Jurkat, Clone E6-1 (cell line): ENCODE results near the gene CNTNAP2.

Source experiments
- DNase-seq: peaks from one replicate; pipeline ENCODE4 v3.0.0-alpha.2; 2011; ENCODE audit warnings: low read depth, low spot score
- H3K4me3 ChIP-seq: 2 replicates; pipeline ENCODE4 v1.5.1; 2011; ENCODE audit warnings: mild to moderate bottlenecking, low read length, control low read depth, moderate library complexity

CNTNAP2 gene

GRCh38 chr7:147013825-147014224 is 897.2 kb downstream of the CNTNAP2 start:
- DNase-seq = no peak
- H3K4me3 ChIP-seq = no peak overlapping the region

DNA sequence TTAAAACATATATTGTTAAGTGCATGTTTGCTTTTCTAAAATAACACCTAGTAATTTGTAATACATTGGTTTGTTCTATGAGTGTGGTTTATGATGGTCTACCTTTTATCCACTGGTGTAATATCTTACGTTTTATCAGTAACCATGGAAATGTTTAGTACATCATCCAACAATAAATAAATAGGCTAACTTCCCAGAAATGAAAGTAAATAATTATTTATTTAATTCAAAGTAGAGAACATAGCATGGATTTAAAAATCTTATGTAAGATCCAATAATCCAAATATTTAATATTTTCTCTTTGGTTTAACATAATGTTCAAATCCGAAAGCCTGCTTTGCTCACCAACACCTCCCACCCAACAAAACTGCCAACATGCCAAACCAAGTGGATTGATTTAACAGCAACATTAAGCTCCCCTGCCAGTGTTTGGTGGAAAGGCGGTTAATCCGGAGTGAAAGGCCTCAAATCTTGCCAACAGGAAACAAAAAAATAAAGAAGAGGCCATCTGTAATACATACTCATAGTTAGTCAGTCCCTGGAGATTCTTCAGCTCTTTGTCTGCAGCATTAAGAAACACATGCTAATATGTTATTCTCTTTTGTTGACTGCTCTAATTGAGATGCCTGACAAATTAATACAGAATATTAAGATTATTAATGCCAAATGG is 897.8 kb downstream of the CNTNAP2 start:
- DNase-seq = no peak

GRCh38 chr7:147015999-147016398 is 899.4 kb downstream of the CNTNAP2 start:
- no peak overlapping the region for H3K4me3 ChIP-seq
- no peak for DNase-seq

More for the DNA sequence above, 897.8 kb downstream of the CNTNAP2 start:
- no peak overlapping the region for H3K4me3 ChIP-seq

- no peak overlapping the region for H3K4me3 ChIP-seq
- DNase-seq = no peak
Measured at GRCh38 chr7:147022056-147022455, 905.5 kb downstream of the CNTNAP2 start.

- no peak for DNase-seq
- no peak overlapping the region for H3K4me3 ChIP-seq
Measured at GRCh38 chr7:147023440-147023839, 906.8 kb downstream of the CNTNAP2 start.

DNA sequence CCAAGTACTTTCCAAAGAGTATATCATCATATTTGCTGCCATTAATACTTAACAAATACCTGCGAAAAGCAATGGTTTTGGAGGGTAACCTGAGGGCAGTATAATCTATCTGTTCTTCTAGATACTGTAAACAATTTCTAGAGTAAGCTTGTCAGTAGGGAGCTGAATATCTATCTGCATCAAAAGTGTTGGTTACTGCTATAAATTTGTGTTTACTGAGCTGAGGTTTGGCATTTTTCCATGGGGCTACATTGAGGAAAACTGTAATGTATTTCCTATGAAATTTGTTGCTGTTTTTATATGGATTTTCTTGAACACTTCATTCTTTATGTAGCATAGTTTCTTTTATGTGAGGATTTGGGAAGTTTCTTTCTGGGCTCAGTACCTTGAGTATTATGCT is 913.4 kb downstream of the CNTNAP2 start:
- no peak for DNase-seq
- no peak overlapping the region for H3K4me3 ChIP-seq

- no peak overlapping the region for H3K4me3 ChIP-seq
- no peak for DNase-seq
Measured at GRCh38 chr7:147033641-147034040, 917.0 kb downstream of the CNTNAP2 start.

- H3K4me3 ChIP-seq = no peak overlapping the region
- no peak for DNase-seq
Measured at GRCh38 chr7:147041438-147041837, 924.8 kb downstream of the CNTNAP2 start.

GRCh38 chr7:147044941-147045340 is 928.3 kb downstream of the CNTNAP2 start:
- DNase-seq = no peak
- H3K4me3 ChIP-seq = no peak overlapping the region

GRCh38 chr7:147047696-147048095 is 931.1 kb downstream of the CNTNAP2 start:
- DNase-seq = no peak
- H3K4me3 ChIP-seq = no peak overlapping the region

- H3K4me3 ChIP-seq = no peak overlapping the region
- no peak for DNase-seq
Measured at GRCh38 chr7:147048864-147049263, 932.3 kb downstream of the CNTNAP2 start.

GRCh38 chr7:147052818-147053217 is 936.2 kb downstream of the CNTNAP2 start:
- DNase-seq = no peak
- H3K4me3 ChIP-seq = no peak overlapping the region

GRCh38 chr7:147053746-147054145 is 937.1 kb downstream of the CNTNAP2 start:
- H3K4me3 ChIP-seq = no peak overlapping the region
- no peak for DNase-seq

GRCh38 chr7:147060070-147060469 is 943.5 kb downstream of the CNTNAP2 start:
- no peak overlapping the region for H3K4me3 ChIP-seq
- no peak for DNase-seq

- H3K4me3 ChIP-seq = no peak overlapping the region
- DNase-seq = no peak
Measured at GRCh38 chr7:147062897-147063296, 946.3 kb downstream of the CNTNAP2 start.

- no peak overlapping the region for H3K4me3 ChIP-seq
- DNase-seq = no peak
Measured at GRCh38 chr7:147068842-147069241, 952.2 kb downstream of the CNTNAP2 start.

GRCh38 chr7:147069771-147070170 is 953.2 kb downstream of the CNTNAP2 start:
- no peak overlapping the region for H3K4me3 ChIP-seq
- DNase-seq = no peak

GRCh38 chr7:147070886-147071285 is 954.3 kb downstream of the CNTNAP2 start:
- H3K4me3 ChIP-seq = no peak overlapping the region
- no peak for DNase-seq

DNA sequence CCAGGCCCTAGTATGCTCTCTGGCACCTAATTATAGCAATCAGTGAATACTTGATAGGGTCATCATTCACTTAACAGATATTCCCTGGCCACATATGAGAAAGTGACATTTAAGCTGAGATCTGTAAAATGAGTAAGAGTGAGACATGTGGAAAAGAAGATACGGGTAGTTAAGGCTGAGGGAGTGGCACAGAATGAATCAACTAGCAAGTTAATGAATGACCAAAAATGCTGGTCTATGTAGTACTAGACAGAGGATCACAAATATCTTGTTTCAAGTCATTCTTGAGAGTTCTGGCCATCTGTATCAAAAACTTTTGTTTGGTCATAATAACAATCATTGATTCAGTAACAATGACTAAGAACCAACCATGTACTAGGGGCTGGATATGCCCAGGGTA is 954.9 kb downstream of the CNTNAP2 start:
- DNase-seq = no peak

GRCh38 chr7:147078312-147078711 is 961.7 kb downstream of the CNTNAP2 start:
- no peak for DNase-seq
- H3K4me3 ChIP-seq = no peak overlapping the region

More for the DNA sequence above, 954.9 kb downstream of the CNTNAP2 start:
- H3K4me3 ChIP-seq = no peak overlapping the region

DNA sequence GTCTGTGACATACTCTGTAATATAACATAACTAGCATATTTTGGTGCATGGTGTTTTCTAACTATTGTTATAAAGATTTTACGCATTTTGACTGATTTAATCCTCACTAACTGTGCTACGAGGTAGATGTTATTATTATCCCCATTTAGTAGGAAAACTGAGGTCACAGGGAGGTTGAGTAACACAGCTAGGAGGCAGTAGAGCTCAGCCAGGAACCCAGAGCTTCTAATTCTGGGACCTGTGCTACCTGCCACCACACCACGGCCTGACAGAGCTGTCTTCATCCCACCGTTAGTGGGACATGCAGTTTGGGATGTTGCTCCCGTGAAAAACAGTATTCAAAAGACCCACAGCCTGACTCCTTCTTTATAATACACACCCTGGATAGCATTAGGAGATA is 962.5 kb downstream of the CNTNAP2 start:
- no peak overlapping the region for H3K4me3 ChIP-seq
- no peak for DNase-seq
